GM18907 (cell line): ENCODE data around the gene AHCY.
"Not testable (repeated sequence)": the region's sequence is repeated elsewhere in the genome, so short reads cannot be mapped to it uniquely, and the experiment has no call there.

ENCODE experiments used
- ATAC-seq: cut with Tn5 transposase; IDR thresholded peaks from one replicate; pipeline ENCODE4 v1.9.1; 2021; ENCODE audit warnings: mild to moderate bottlenecking, moderate library complexity; ENCODE audit not compliant: unreplicated experiment

AHCY gene

DNA sequence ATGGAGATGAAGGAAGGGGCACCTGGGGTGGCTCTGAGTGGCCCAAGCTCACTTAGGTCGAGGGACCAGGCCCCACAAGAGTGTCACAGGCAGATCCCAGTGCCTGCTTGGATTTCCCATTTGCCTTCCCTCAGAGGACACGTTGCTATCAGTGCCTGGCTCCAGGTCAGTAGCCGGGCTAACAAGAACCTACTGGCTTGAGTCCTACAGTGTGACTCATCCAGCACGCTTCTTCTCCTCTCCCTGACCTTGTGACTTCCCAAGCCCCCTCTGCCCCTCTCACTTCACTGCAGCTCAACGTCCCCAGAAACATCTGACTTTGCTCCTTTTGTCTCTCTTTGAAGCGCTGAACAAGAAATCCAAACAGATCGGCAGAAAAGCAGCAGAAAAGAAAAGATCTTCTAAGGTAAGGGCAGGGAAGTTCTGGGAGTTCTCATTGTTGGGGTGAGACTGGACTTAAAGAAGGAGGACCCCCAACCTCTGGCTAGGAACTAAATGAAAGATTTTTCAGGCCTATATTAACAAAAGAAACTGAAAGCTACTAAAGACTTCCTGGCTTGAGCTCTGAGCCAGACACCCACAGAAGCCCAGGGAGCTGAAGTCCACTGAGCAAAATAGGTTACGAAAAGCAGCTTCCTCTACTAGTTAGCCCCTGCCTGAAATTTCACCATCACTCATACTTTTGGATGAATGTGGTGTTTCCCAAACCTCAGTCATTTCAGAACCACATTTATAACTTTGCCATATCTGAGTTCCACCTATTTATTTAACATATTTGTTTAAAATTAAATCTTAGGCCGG is 40.5 kb downstream of the AHCY start:
- no peak for ATAC-seq

DNA sequence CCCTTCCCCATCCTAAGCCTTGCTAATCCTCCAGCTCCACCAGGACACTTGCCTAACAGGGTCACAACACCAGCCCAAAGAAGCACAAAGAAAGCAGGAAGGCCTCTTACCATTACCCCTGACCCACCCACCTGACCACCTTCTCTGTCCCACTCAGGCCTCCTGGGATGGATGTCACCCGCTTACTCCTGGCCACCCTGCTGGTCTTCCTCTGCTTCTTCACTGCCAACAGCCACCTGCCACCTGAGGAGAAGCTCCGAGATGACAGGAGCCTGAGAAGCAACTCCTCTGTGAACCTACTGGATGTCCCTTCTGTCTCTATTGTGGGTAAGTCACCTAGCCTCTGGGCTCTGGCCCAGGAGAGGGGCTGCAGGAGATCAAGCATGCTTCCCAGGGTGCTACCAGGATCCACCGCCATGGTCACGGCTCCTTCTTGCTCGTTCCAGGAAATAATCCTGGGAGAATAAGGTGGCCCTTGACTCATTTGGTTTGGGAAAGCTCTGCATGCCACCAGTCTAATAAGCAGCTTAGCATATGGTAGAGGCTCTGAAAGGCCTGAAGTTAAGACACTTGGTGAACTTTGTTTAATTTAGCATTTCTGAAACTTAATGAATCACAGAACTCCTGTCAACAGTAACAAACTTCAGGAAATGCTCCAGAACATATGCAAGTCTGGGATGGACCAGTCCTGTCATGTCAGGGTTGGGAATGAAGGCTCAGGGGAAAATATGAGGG is 42.8 kb downstream of the AHCY start:
- no peak for ATAC-seq

DNA sequence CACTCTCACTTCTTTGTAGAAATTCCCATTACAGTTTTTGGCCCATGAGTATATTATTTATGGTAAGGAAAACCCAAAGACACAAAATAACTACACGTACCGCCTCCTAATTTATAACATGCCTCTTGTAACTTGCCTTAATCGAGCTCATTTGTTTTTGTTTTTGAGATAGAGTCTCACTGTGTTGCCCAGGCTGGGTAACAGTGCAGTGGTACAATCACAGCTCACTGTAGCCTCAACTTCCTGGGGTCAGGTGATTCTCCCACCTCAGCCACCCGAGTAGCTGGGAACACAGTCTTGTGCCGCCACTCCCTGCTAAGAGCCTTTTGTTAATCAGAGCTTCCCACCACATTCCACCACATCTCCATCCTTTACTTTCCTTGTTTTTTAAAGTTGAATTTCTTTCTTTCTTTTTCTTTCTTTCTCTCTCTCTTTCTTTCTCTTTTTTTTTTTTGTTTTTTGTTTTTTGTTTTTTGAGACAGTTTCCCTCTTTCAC is 46.5 kb downstream of the AHCY start:
- ATAC-seq, result no peak

DNA sequence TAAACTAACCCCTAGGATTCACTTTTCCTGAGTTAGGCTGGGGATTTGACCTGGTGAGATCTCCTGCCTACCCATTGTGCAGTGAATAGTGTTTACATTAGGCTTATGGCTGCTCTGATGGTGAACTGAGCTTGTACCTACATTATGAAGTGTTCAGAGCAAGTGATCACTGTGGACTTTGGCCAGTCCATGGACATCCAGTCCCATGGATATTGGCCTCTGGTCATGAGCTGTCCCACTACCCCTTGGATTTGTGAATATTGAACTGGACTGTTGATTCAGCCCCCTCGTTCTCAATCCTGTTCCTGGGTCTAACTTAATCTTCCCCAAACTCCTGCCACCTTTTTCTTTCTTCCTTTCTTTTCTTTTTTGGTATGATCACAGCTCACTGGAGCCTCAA is 48.2 kb downstream of the AHCY start:
- no peak for ATAC-seq

DNA sequence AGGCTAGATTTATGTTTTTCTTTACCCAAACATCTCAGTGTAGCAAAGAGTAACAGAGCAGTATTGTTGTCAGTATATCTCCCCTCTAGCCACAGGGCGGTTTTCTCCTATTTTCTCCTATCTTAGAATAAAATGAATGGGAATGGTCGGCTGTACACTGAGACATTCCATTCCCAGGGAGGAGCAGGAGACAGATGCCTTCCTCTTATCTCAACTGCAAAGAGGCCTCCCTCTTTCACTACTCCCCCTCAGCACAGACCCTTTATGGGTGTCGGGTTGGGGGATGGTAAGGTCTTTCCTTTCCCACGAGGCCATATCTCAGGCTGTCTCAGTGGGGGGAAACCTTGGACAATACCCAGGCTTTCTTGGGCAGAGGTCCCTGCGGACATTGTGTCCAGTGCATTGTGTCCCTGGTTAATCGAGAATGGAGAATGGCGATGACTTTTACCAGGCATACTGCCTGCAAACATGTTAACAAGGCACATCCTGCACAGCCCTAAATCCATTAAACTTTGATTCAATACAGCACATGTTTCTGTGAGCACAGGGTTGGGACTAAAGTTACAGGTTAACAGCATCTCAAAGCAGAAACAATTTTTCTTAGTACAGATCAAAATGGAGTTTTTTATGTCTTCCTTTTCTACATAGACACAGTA is 50.6 kb downstream of the AHCY start:
- ATAC-seq, result not testable (repeated sequence)

DNA sequence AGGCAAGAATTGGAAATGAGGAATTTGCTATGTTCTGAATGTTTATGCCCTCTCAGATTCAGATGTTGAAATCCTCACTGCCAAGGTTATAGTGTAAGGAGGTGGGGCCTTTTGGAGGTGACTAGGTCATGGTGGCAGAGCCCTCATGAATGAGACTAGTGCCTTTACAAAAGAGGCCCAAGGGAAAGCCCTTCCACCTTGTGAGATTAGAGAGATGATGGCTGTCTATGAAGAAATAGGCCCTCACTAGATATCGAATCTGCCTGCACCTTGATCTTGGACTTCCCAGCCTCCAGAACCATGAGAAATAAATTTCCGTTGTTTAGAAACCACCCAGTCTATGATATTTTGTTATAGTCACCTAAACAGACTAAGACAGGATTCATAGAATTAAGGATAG is 51.5 kb downstream of the AHCY start:
- no peak for ATAC-seq

DNA sequence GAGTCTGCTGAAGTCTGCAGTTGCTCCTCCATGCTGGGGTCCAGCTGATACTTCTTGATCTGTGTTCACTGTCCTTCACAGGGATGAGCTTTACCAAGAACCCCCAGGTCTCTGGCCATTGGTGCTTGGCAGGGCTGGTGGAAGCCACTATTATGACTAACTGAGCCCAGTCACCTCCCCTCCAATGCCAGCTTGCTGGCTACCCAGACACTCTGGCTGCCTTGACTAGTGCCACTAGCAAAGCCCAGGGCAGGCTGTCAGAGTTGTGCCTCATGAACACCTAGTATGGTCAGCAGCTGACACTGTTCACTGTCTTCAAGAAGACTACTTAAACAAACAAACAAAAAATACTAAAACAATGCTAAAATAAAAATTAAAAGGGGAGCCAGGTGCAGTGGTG is 53.1 kb downstream of the AHCY start:
- ATAC-seq, result no peak

DNA sequence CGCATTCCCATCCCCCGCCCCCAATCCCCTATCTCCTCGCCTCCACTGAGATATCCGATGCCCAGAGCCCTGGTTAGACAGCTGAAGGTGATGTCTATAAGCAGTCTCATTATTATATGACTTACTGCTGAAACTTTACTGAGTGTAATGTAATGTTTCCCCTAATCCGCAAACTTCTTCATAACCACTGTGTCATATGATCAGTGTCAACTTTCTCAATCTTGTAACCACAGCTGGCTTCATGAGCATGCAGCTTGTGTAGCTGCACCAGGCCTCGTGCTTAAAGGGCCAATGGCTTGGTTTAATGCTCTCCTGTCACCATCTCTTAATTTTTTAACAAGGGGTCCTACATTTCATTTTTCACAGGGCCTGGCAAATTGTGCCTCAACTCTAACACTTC is 53.9 kb downstream of the AHCY start:
- no peak for ATAC-seq

DNA sequence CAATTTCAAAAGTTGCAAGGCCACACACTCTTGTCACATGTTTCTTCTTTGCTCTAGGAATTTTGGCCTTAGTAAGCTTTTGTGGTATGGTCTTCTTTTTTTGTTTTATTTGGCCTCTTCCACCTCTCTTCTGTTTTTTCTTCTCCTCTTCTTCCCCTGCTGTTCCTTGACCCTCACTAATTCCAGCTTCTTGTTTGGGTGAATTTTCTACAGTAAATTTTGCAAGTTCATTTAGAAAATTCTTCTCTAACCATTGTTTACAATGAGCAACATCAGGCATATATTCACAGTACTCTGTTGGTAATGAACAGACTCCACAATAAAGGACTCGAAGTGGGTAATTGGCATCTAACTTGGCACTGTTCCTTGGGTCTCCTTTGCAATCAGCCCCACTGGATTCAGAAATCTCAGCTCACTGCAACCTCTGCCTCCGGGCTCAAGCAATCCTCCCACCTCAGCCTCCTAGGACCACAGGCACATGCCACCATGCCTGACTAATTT is 57.0 kb downstream of the AHCY start:
- no peak for ATAC-seq

DNA sequence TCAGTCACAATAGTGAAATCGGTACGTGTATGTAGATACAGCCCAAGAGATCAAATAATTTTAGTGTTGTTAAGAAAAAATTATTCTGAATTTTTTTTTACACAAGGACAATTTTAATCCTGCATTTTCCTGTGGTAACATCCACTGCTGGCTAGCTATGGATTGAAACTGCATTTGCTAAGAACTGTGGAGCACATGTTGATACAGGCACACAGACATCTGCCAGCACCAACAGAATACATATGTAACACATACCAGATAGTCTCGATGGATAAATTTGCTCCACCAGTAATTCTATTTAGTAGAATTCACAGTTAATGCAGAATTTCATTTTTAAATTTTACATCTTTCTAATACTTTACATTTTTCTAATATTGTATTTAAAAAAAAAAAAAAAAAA is 59.8 kb downstream of the AHCY start:
- no peak for ATAC-seq

DNA sequence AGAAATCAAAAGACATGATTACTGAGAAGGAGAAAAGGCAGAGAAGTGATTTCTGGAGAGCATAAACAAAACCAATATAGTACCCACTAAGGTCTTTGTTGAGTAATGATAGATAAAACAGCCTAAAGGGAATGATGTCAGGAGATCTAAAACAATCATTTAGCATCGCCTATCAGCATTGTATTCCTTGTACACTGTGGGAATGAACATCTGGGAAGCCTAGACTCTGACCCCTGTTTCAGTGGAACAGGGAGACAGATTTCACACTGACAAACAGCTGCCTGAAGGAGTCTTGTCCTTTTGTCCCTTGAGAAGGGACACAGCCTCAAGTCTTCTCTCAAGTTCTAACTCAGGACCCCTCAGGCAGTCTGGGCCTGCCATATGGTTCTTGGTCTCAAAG is 60.3 kb downstream of the AHCY start:
- ATAC-seq, result no peak

DNA sequence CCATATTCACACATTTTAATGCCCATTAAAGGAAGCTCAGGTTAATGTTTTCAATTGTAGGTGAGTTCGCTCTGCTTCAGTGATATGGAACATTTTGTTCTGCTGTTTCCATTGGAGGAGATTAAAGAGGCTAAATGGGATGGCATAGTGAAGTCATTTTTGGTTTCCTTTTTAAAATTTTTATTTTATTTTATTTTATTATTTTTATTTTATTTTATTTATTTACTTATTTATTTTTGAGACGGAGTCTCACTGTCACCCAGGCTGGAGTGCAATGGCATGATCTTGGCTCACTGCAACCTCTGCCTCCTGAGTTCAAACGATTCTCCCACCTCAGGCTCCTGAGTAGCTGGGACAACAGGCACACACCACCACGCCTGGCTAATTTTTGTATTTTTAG is 61.1 kb downstream of the AHCY start:
- not testable (repeated sequence) for ATAC-seq

DNA sequence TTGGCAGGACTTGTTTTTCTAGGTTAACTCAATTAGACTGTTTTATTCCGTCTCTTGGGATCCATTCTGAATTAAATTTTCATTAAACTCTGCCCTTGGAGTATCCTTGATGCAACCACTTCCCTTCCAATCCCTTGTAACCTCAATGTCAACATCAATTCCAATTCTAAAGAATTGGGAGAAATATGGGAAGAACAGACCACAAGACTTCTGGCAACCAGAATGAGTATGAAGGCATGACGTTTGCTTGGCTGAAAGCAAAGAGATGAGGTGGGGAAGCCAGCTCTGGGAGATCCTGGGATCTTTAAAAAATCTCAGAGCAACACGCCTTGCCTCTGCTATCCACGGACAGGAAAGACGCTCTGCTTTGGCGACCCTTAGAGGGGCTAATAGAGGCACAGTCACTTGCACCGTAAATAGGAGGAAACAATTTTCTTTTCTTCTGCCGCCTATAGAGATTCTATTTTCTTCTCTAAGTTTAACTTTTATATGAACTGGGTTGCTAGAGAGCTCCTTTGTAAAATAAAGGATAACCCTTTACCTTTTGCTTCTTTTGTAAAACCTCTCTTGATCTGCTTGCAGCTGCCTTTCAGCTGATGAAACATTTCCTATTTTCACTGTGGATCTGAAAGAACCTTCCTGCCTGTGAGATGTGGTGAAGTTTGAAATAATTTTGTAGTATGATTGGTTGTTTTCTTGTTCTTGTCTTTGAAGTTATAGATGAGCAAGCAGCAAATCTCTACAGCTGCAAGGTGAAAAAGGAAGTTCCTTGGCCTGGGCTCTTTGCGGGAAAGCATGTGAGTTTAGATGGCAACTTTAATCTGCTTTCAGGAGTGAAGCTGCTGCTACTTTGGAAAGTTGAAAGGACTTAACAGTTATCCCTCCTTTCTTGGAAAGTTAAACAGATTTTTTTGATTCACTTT is 62.2 kb downstream of the AHCY start, which contains the start of gene ASIP:
ASIP (plus strand) TSS at position 731 of the 923 bp plus-strand sequence. CDS start 18,952 bp downstream, outside the sequence.
- no peak for ATAC-seq

DNA sequence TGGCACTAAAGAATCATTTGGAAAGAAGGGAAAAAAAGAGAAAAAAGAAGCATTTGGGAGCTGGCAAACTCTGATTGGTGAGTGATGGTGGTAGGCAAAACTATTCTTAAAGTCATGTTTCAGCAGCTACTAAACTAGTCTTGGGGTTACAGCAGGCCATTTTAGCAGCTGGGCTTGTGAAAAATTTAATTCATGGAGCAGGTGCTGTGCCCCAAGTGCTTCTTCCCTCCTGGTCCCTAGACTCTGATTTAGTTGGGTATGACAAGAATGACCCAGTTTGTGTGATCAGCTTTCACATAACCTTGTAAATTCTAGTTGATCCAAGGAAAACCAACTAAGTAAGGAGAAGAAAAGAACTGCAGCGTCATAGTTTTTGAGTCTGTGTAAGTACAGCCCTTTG is 63.0 kb downstream of the AHCY start:
- ATAC-seq, result no peak

DNA sequence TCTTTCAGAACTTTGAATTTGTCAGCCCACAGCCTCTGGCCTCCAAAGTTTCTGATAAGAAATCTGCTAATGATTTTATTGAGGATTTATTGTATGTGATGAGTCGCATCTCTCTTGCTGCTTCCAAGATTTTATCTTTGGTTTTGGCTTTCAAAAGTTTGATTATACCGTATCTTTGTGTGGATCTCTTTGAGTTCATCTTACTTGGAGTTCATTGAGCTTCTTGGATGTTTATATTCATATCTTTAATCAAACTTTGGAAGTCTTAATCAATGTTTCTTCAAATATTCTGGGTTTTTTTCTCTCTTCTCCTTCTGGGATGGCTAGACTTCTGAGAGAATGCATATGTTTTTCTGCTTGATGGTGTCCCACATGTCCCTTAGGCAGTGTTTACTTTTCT is 65.2 kb downstream of the AHCY start:
- ATAC-seq, result no peak

DNA sequence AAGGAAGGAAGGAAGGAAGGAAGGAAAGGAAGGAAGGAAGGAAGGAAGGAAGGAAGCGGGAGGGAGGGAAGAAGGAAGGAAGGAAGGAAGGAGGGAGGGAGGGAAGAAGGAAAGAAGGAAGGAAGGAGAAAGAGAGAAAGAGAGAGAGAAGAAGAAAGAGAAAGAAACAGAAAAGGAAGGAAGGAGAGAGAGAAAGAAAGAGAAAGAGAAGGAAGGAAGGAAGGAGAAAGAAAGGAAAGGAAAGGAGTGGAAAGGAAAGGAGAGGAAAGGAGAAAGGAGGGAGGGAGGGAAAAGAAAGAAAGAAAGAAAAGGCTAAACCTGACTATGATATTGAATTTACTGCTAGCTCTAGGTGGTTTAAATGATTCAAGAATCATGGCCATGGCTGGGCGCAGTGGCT is 67.3 kb downstream of the AHCY start:
- no peak for ATAC-seq

DNA sequence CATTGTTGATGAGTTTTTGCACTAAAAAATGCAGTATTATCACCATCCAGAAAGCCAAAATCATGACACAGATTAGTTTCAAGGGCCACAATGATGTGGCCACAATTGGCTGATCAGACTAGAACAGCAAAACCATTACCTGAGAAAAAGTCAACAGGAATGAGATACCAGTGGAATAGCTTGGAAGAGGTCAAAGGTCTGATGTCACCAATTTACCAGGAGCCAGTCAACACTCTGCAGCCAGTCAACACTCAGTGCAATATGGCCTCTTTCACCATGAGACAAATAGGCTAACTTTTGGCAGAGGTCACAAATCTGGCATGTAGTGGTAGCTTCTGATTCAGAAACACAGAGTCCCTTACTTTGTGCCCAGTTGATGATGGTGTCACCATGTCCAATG is 69.5 kb downstream of the AHCY start:
- ATAC-seq, result no peak

DNA sequence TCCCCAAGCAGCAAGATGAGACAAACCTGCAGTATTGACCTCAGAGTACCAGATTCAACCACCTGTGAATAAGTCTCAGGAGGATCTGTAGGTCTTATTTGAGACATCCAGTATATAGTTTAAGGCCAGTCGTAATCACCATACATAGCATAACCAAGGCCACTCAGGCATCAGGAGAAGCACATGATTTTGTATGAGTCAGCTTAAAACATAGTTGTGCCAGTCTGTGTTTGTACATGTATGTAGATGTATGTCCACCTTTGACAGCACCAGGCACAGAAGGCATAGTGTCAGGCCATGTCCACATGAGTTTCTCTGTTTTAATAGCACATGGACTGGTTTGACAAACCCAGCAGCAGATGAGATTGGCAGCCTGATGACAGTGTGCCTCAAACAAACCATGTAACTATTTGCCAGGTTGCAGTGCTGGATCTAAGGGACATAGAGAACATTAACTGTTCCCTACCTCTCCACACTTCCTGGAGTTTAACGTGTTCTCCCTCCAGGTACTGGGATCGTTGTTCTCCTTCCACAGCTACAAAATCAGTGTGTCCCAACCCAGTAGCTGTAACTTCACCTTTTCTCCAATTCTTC is 70.6 kb downstream of the AHCY start:
- no peak for ATAC-seq

DNA sequence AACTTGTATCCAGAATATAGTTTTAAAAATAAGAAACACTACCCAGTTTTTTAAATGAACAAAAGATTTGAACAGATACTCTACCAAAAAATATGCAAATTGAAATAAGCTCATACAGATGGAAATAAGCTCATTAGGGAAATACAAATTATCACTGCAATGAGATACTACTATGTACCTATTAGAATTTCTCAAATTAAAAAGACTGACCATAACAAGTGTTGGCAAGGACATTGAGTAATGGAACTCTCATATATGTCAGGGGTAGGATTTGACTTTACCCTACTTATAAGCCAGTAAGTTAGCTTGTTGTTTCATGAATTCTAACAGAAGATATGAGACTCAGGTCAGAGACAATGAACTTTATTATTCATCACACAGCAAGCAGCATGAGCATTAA is 71.5 kb downstream of the AHCY start:
- ATAC-seq, result no peak
